ENCODE results near the gene TTLL8. TPM values are rescaled to one million over a fixed set of nuclear protein-coding genes. Genes with fewer than 3 reads are reported as not detected.

The TTLL8 gene
- total and polyA plus RNA-seq, 2 donors (not counting 3 experiments of a cell fraction or from before 2014, with no cell fraction given): not detected

DNA sequence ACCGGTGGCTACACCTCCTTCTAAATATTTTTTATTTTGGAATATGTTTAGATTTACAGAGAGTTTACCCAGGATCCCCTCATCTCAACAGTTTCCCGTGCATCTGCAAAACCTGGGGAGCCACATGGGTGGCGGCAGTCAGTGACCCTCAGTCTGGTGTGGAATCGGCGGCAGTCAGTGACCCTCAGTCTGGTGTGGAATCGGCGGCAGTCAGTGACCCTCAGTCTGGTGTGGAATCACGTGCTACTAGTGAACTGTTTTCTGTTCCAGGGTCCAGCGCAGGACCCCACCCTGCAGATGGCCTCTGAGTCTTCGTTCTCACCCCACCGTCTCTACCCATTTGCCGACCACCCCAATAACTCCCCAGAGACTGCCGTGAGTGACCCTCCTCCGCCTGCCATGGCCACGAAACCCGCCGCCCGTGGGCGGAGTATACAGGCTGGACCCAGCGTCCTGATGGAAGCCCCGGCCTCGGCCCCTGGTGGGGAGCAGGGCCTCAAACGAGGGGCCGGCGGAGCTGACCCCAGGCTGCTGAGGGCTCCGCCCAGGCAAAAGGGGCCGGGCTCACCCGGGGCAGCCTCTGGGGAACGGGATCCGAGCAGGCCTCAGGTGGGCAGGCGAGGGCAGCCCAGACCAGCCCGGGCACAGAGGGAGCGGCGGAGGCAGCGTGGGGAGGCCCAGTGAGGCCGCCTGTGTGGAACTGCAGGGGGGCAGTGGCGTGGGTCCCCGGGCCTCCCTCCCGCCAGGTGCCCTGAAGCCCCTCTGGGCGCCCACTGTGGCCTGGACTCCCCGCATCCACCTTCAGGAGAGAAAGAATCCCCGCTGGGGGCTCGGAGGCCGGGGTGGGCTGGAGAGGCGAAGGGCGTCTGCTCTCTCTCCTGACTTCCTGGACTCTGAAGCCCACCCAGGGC is 48.1 kb downstream of the TTLL8 start:
- Histone ChIP-seq H3K9ac (replicated peaks; ENCODE audit: extremely low read depth, insufficient read depth, low read length) (no peak overlapping the region), H2AFZ (ENCODE audit: low read depth, low read length) (no peak overlapping the region), H3K4me3 (replicated peaks in 1 of 3; ENCODE audit: insufficient read depth in 1 of 3, low read depth in 1 of 3, low read length in 3 of 3) (no peak overlapping the region), H3K27me3 (ENCODE audit: control insufficient read depth in 2 of 2, insufficient read depth in 2 of 2, low read length in 2 of 2) (peaks cover 30 to 39% of the 10 kb centered on the region in 2 experiments), H4K20me1 (replicated peaks; ENCODE audit: control insufficient read depth, extremely low read depth, insufficient read depth, low read length) (no peaks in the 10 kb centered on the region), H3K36me3 (ENCODE audit: control insufficient read depth in 2 of 2, extremely low read depth in 1 of 2, insufficient read depth in 2 of 2, low read length in 2 of 2) (no peaks in the 10 kb centered on the region), H3K9me3 (replicated peaks; ENCODE audit: control insufficient read depth, insufficient read depth, low read length) (no peaks in the 10 kb centered on the region), H3K9me1 (replicated peaks; ENCODE audit: control insufficient read depth, extremely low read depth, insufficient read depth, low read length) (no peaks in the 10 kb centered on the region), H3K4me2 (ENCODE audit: insufficient read depth, low read length) (no peak overlapping the region), H3K4me1 (ENCODE audit: control insufficient read depth, extremely low read depth, insufficient read depth, low read length) (no peaks in the 10 kb centered on the region), H3K79me2 (ENCODE audit: control insufficient read depth, insufficient read depth, low read length) (no peaks in the 10 kb centered on the region), H3K27ac (ENCODE audit: insufficient read depth, low read depth, low read length) (no peak overlapping the region)
- no peak for FAIRE-seq
- DNase-seq (ENCODE audit: low read depth, low spot score): no peak
- BruUV-seq (replicated peaks): no TSS peak
- dilution Hi-C loops (cut with MboI; ENCODE audit: extremely low pct_ligation_motif_present, low sequenced_read_pairs) (no loop called here), intact Hi-C loops (cut with micrococcal nuclease) (no loop called here)
- POLR2A ChIA-PET: no interaction called here
- CTCF ChIA-PET: interaction anchor here (3.2 kb wide), 1 partner anchor 20 kb away, joined by 11 read pairs; no protein-coding TSS in a partner anchor
- TF ChIP-seq, protein P1, sequence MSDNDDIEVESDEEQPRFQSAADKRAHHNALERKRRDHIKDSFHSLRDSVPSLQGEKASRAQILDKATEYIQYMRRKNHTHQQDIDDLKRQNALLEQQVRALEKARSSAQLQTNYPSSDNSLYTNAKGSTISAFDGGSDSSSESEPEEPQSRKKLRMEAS (IDR thresholded peaks at IDR 0.05; ENCODE audit: insufficient read depth, insufficient read length): no peak
- no peak for TF ChIP-seq GATA2 (IDR thresholded peaks at IDR 0.05; ENCODE audit: insufficient read depth, insufficient read length, low read depth, low read length)
- no peak for TF ChIP-seq POLR2AphosphoS5 (IDR thresholded peaks at IDR 0.05; ENCODE audit: insufficient read depth, low read depth, low read length)
- no peak for TF ChIP-seq POLR2A (IDR thresholded peaks at IDR 0.05; ENCODE audit: low read depth, low read length)
- TF ChIP-seq EZH2 (IDR thresholded peaks at IDR 0.05; ENCODE audit: borderline replicate concordance, low read depth, low read length, severe bottlenecking): no peak
- TF ChIP-seq JUN (IDR thresholded peaks at IDR 0.05; ENCODE audit: borderline replicate concordance, insufficient read depth, insufficient read length, low read depth): no peak
- no peak for TF ChIP-seq CTCF (IDR thresholded peaks at IDR 0.05; ENCODE audit: extremely low read depth in 1 of 2, insufficient read depth in 1 of 2, low read depth in 1 of 2, low read length in 2 of 2)
- no peak for TF ChIP-seq FOS (IDR thresholded peaks at IDR 0.05; ENCODE audit: borderline replicate concordance, insufficient read depth, low read length)
- TF ChIP-seq MYC (IDR thresholded peaks at IDR 0.05; ENCODE audit: low read depth, low read length): no peak
